ENCODE data around the gene NPHP4. TPM values are rescaled to one million over a fixed set of nuclear protein-coding genes. Genes with fewer than 3 reads are reported as not detected.

NPHP4 gene
- total RNA-seq, 2 donors from 2014 or later: 6.2 to 15.9 TPM

DNA sequence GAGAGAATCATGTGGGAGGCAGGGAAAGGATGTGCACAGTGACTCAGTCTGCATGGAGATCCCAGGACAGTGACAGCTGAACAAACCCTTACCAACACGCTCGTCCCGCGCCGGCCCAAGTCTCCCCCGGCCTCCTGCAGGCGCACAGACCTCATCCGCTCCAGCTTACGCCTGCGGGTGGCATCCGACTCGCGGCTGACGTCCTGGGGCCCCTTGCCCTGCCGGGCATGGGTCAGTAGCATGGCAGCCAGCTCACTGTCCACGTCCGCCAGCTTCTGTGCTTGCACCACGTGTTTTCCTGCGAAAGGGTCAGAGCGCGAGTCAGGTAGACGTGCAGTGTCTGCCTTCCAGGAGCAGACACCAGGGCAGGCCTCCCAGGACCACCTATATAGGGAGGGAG is 115.2 kb downstream of the NPHP4 start:
- DNase-seq: no peak
- Histone ChIP-seq H3K36me3 (no peaks in the 10 kb centered on the region), H3K27me3 (no peaks in the 10 kb centered on the region), H3K9ac (ENCODE audit: low read depth in 2 of 2, low read length in 2 of 2) (no peak overlapping the region), H3K4me1 (no peaks in the 10 kb centered on the region), H3K4me3 (no peak overlapping the region), H3K27ac (no peak overlapping the region), H3K9me3 (no peaks in the 10 kb centered on the region)
- TF ChIP-seq CTCF (IDR thresholded peaks at IDR 0.05): no peak
- intact Hi-C loops (cut with DNase I): no loop called here

DNA sequence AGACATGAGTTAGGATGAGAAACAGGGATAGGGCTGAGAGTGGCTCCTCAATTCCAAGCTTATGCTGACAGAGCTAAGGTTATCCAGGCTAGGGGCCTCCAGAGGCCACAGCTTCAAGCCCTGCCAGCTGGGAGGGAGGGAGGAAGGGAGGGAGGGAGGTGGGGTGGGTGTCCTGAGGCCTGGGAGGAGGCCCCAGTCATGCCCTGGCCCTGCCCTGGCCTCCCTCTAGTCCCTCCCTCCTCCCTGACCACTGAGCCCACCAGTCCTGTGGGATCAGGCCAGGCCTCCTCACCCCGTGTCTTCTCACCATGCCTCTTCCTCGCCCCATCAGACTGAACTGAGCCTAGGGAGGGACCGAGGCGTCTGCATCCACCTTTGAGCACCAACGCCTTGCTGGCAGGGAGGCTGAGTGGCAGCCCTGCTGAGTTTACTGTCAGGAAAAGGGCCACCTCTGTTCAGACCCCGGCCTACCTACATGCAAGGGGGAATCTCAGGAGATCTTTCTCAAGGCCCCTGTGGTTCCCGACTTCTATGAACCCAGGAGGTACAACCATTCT is 116.1 kb downstream of the NPHP4 start:
- no peak for DNase-seq
- no peak overlapping the region for H3K27ac ChIP-seq
- H3K27me3 ChIP-seq: no peaks in the 10 kb centered on the region
- H3K4me1 ChIP-seq: no peaks in the 10 kb centered on the region
- H3K4me3 ChIP-seq: no peak overlapping the region
- no peak overlapping the region for H3K9ac ChIP-seq (ENCODE audit: low read depth in 2 of 2, low read length in 2 of 2)
- no peaks in the 10 kb centered on the region for H3K9me3 ChIP-seq
- TF ChIP-seq CTCF (IDR thresholded peaks at IDR 0.05): no peak
- intact Hi-C loops (cut with DNase I): no loop called here
- H3K36me3 ChIP-seq: no peaks in the 10 kb centered on the region

- H3K27ac ChIP-seq: no peak overlapping the region
- H3K9me3 ChIP-seq: no peaks in the 10 kb centered on the region
- H3K4me1 ChIP-seq: no peaks in the 10 kb centered on the region
- H3K36me3 ChIP-seq: no peaks in the 10 kb centered on the region
- no peak overlapping the region for H3K4me3 ChIP-seq
- TF ChIP-seq CTCF (IDR thresholded peaks at IDR 0.05): no peak
- no peak for DNase-seq
- no peak overlapping the region for H3K9ac ChIP-seq (ENCODE audit: low read depth in 2 of 2, low read length in 2 of 2)
- intact Hi-C loops (cut with DNase I): no loop called here
- H3K27me3 ChIP-seq: no peaks in the 10 kb centered on the region
Measured at GRCh38 chr1:5875345-5875910, 116.8 kb downstream of the NPHP4 start.

GRCh38 chr1:5874416-5875110 is 117.7 kb downstream of the NPHP4 start:
- Histone ChIP-seq H3K27me3 (no peaks in the 10 kb centered on the region), H3K9me3 (no peaks in the 10 kb centered on the region), H3K4me1 (no peaks in the 10 kb centered on the region), H3K27ac (no peak overlapping the region), H3K36me3 (no peaks in the 10 kb centered on the region), H3K4me3 (no peak overlapping the region), H3K9ac (ENCODE audit: low read depth in 2 of 2, low read length in 2 of 2) (no peak overlapping the region)
- TF ChIP-seq CTCF (IDR thresholded peaks at IDR 0.05): no peak
- DNase-seq: no peak
- intact Hi-C loops (cut with DNase I): no loop called here

DNA sequence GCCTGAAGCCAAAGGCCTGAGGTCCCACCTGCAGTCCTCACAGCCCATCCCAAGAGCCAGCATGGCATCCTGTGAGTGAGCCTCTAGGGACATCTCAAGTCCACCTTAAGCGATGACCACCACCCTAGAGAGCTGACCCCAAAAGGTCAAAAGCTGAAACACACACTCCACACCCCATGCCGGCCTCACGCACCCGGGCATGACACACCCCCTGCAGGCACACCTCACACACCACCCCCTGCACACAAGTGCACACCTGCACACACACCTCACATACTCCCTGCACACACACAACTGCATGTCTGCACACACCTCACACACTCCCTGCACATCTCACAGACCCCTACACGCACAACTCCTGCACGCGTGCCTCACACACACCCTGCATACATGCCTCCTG is 118.7 kb downstream of the NPHP4 start:
- Histone ChIP-seq H3K27ac (no peak overlapping the region), H3K4me3 (no peak overlapping the region), H3K9ac (ENCODE audit: low read depth in 2 of 2, low read length in 2 of 2) (no peak overlapping the region), H3K36me3 (no peaks in the 10 kb centered on the region), H3K9me3 (no peaks in the 10 kb centered on the region), H3K27me3 (no peaks in the 10 kb centered on the region), H3K4me1 (no peaks in the 10 kb centered on the region)
- no peak for DNase-seq
- intact Hi-C loops (cut with DNase I): no loop called here
- TF ChIP-seq CTCF (IDR thresholded peaks at IDR 0.05): no peak
